ENCODE measurements around the gene NDP. TPM values are rescaled to one million over a fixed set of nuclear protein-coding genes. Genes with fewer than 3 reads are reported as not detected.
A peak's percentile ranks its signal among the peaks of the same experiment; 100 is the strongest.

NDP gene, protein sequence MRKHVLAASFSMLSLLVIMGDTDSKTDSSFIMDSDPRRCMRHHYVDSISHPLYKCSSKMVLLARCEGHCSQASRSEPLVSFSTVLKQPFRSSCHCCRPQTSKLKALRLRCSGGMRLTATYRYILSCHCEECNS
- total RNA-seq (ENCODE audit: low replicate concordance), result 0.21 and 1.1 TPM in 2 replicates
- long read RNA-seq, partial matches to known transcripts, result 0 of 1 reads
- long read RNA-seq, other reads (novel, unspliced or antisense), result 0 of 1 reads

DNA sequence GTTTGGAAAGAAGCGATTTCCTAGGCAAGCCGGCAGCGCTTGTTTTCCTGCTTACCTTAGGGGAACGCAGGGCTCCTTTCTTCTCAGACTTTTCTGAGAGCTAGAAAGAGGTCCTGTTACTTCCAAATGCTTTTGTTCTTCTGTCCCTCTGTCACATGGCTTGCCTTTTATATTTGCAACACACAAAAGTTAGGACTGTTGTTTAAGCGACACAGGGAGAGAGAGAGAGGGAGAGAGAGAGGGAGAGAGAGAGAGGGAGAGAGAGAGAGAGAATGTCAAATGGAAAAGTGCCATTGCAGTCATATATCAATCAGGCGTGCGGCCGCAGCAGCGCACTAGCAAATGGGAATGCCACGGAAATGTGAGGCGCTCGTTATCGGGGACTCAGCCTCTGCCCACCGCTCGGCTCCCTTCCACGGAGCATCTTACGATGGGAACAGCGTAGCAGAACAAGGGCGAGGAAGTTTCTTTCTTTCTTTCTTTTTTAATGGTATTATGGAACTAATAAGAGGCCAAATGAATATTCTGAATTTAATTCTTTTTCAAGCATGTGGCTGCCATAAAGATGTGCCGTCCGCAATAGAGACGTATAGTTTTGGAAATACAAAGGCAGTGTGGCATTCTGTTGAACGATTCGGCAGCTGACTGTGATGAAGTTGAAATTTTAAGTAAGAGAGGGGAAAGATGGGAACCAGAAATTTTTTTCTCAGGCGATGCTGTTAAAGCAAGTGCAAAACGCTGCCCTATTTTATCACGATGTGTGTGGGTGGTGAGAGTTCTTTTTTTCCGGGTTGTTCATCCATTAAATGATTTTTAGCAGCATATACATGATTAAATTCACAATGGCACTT, at the start of gene NDP:
NDP (minus strand) TSS at position 142 of the 851 bp plus-strand sequence. CDS start 14,745 bp downstream, outside the sequence.
- peaks cover 3% of the 10 kb centered on the region for H3K9me3 Mint-ChIP-seq
- no peak for DNase-seq (ENCODE audit: extremely low spot score, unreplicated experiment)
- no peak within 1 kb of the TSS for H3K27ac Mint-ChIP-seq

DNA sequence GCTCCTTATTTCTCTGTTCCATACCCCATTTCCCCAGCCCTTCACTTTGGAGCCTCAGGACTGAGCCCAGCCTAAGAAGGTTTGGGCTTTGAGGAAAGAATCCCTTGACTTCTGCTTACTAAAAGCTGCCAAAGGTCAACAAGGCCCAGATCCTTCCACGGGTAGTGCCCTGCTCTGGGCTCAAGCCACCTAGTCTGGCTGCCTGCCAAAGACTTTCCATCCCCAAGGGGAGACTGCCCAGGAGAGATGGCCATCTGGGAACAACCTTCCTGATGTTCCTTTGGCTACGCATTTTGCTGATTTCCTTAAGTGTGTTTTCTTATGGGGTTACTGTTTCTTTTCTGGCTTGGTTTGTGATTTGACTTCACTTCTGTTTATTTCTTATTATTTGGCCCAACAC, 49.8 kb upstream of the NDP start:
- TF ChIP-seq, protein P1, sequence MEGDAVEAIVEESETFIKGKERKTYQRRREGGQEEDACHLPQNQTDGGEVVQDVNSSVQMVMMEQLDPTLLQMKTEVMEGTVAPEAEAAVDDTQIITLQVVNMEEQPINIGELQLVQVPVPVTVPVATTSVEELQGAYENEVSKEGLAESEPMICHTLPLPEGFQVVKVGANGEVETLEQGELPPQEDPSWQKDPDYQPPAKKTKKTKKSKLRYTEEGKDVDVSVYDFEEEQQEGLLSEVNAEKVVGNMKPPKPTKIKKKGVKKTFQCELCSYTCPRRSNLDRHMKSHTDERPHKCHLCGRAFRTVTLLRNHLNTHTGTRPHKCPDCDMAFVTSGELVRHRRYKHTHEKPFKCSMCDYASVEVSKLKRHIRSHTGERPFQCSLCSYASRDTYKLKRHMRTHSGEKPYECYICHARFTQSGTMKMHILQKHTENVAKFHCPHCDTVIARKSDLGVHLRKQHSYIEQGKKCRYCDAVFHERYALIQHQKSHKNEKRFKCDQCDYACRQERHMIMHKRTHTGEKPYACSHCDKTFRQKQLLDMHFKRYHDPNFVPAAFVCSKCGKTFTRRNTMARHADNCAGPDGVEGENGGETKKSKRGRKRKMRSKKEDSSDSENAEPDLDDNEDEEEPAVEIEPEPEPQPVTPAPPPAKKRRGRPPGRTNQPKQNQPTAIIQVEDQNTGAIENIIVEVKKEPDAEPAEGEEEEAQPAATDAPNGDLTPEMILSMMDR (conservative IDR thresholded peaks at IDR 0.05), result no peak
- H3K4me3 Mint-ChIP-seq, result no peak overlapping the region
- H3K4me1 Mint-ChIP-seq (ENCODE audit: unreplicated experiment), result no peaks in the 10 kb centered on the region
- H3K27ac Mint-ChIP-seq, result no peak overlapping the region
- no peak for DNase-seq (ENCODE audit: extremely low spot score, unreplicated experiment)
- H3K27me3 Mint-ChIP-seq, result no peaks in the 10 kb centered on the region
- H3K36me3 Mint-ChIP-seq, result no peaks in the 10 kb centered on the region
- no peaks in the 10 kb centered on the region for H3K9me3 Mint-ChIP-seq

More for the DNA sequence above, at the start of gene NDP:
- TF ChIP-seq, protein P1 (conservative IDR thresholded peaks at IDR 0.05), result no peak
- Mint-ChIP-seq H3K27me3 (peaks cover 36% of the 10 kb centered on the region), H3K36me3 (no peaks in the 10 kb centered on the region), H3K4me1 (ENCODE audit: unreplicated experiment) (peaks cover 7% of the 10 kb centered on the region), H3K4me3 (peak within 1 kb of the TSS; percentile 85)

DNA sequence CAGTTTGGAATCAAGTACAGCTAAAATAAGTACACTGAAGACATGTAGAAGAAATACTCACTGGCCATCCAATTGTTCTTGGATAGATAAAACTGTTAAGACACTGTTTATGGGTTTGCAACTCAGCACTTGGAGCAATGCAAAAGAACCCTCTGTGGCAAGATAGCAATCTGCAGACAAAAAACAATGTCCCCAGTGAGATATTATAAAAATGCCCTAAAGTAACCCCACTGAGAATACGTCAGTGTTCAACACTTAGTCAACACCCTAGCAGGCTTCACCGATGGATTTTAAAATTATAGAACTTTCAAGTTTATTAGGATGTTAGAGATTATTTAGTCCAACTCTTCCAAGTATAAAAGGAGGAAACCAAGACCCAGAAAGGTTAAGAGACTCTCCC, 47.5 kb upstream of the NDP start:
- no peak overlapping the region for H3K4me3 Mint-ChIP-seq
- no peaks in the 10 kb centered on the region for H3K9me3 Mint-ChIP-seq
- H3K36me3 Mint-ChIP-seq, result no peaks in the 10 kb centered on the region
- no peaks in the 10 kb centered on the region for H3K27me3 Mint-ChIP-seq
- DNase-seq (ENCODE audit: extremely low spot score, unreplicated experiment), result no peak
- TF ChIP-seq, protein P1 (conservative IDR thresholded peaks at IDR 0.05), result no peak
- H3K27ac Mint-ChIP-seq, result no peak overlapping the region
- no peaks in the 10 kb centered on the region for H3K4me1 Mint-ChIP-seq (ENCODE audit: unreplicated experiment)

DNA sequence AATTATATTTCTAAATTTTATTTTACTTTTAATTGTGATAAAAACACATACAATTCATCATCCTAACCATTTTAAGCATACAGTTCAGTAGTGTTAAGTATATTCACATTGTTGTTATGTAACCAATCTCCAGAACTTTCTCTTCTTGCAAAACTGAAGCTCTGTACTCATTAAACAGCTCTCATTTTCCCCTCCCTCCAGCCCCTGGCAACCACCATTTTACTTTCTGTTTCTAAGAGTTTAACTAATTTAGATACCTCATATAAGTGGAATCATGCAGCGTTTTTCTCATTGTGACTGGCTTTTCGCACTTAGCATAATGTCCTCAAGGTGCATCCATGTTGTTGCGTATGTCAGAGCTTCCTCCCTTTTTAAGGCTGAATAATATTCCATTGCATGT, 46.7 kb upstream of the NDP start:
- H3K36me3 Mint-ChIP-seq, result no peaks in the 10 kb centered on the region
- no peaks in the 10 kb centered on the region for H3K9me3 Mint-ChIP-seq
- no peak for DNase-seq (ENCODE audit: extremely low spot score, unreplicated experiment)
- no peak overlapping the region for H3K4me3 Mint-ChIP-seq
- TF ChIP-seq, protein P1 (conservative IDR thresholded peaks at IDR 0.05), result no peak
- H3K4me1 Mint-ChIP-seq (ENCODE audit: unreplicated experiment), result no peaks in the 10 kb centered on the region
- H3K27ac Mint-ChIP-seq, result no peak overlapping the region
- H3K27me3 Mint-ChIP-seq, result no peaks in the 10 kb centered on the region

DNA sequence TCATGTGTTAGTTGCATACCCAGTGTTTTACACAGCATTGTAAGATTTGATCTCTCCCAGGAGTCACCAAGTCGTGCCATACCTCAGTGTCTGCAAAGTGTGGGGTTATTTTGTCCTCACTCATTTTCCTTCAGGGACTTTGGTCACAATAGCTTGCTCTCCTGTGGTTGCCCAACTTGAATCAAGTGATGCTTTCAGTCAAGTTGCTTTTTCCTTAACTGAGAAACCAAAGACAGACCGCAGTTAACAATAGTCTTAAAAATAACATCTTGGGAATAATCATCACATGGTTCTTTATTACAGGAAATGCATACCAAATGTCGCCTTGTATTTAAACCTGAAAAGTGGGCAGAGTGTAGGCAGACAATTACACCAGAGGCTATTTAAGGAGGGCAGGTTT, 44.5 kb upstream of the NDP start:
- no peak overlapping the region for H3K4me3 Mint-ChIP-seq
- no peak for DNase-seq (ENCODE audit: extremely low spot score, unreplicated experiment)
- no peaks in the 10 kb centered on the region for H3K9me3 Mint-ChIP-seq
- no peak overlapping the region for H3K27ac Mint-ChIP-seq
- TF ChIP-seq, protein P1 (conservative IDR thresholded peaks at IDR 0.05), result no peak
- no peaks in the 10 kb centered on the region for H3K36me3 Mint-ChIP-seq
- no peaks in the 10 kb centered on the region for H3K4me1 Mint-ChIP-seq (ENCODE audit: unreplicated experiment)
- H3K27me3 Mint-ChIP-seq, result no peaks in the 10 kb centered on the region
